Adrenal gland (tissue), 5 donors: Measurements from ENCODE around the gene HPS4.

Source experiments
- POLR2A ChIP-seq, 2 donors: fragments of 450-650 bp; IDR thresholded peaks; one replicate each; pipeline ENCODE4 v1.6.1; 2017; ENCODE audit warnings: antibody characterized with exemption in 2 of 2, mild to moderate bottlenecking in 2 of 2, moderate library complexity in 1 of 2
- TF ChIP-seq, protein P1 (sequence below), 6 experiments: fragments of 450-650 bp in 4 of 6; fragments of 200-600 bp in 2 of 6; sonication (generic) in 1 of 6; IDR thresholded peaks; 1 replicate in 5 of 6; 2 replicates in 1 of 6; pipeline versions ENCODE4 v1.5.1 to v1.8.0; 2016 to 2021; ENCODE audit warnings: antibody characterized with exemption in 6 of 6, mild to moderate bottlenecking in 2 of 6, moderate library complexity in 1 of 6
- donor health status: DM: no; HTN: no; CAD: no.

- TF ChIP-seq, protein P1, sequence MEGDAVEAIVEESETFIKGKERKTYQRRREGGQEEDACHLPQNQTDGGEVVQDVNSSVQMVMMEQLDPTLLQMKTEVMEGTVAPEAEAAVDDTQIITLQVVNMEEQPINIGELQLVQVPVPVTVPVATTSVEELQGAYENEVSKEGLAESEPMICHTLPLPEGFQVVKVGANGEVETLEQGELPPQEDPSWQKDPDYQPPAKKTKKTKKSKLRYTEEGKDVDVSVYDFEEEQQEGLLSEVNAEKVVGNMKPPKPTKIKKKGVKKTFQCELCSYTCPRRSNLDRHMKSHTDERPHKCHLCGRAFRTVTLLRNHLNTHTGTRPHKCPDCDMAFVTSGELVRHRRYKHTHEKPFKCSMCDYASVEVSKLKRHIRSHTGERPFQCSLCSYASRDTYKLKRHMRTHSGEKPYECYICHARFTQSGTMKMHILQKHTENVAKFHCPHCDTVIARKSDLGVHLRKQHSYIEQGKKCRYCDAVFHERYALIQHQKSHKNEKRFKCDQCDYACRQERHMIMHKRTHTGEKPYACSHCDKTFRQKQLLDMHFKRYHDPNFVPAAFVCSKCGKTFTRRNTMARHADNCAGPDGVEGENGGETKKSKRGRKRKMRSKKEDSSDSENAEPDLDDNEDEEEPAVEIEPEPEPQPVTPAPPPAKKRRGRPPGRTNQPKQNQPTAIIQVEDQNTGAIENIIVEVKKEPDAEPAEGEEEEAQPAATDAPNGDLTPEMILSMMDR (IDR thresholded peaks at IDR 0.05): no peak
- TF ChIP-seq POLR2A (IDR thresholded peaks at IDR 0.05): no peak
These were observed 39.0 kb upstream of the HPS4 start for GRCh38 chr22:26522592-26522991.
